ENCODE results near the gene MBP.

Gene MBP

DNA sequence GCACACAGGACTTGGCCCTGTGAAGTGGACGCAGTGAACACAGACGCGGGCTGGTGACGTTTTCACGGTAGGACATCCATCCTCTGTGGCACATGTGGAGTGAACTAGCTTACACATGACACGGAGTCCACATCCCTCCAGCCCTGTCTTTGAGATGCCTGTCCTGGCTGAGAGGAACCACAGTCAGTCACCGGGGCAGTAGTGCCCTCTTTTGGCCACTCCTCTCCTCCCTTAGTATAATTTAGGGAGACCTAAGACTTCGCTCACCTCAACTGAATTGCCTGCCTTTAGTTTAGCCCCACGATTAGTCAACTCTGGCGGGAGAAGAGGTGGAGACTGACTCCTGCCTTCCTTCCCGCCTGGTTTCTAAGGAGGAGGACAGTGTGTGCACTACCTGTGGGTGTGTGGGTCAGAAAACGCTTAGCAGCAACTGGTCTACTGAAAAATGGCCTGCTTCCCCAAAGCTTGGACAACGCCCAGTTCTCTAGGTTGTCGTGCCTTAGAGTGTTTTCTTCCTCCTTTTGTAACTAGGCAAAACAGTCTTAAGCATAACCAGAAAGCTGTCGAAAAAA lies 70.6 kb downstream of the MBP start:
- Histone ChIP-seq H3K27me3 (ENCODE audit: control insufficient read depth, insufficient read depth, low read length) (no peaks in the 10 kb centered on the region), H3K36me3 (ENCODE audit: control insufficient read depth, insufficient read depth, low read length) (no peaks in the 10 kb centered on the region), H3K9ac (ENCODE audit: low read depth, low read length) (no peak overlapping the region), H3K9me3 (ENCODE audit: control insufficient read depth, insufficient read depth, low read length) (no peaks in the 10 kb centered on the region), H3K4me1 (ENCODE audit: control insufficient read depth, insufficient read depth, low read length) (peaks cover 6% of the 10 kb centered on the region), H3K4me3 (ENCODE audit: low read depth, low read length) (no peak overlapping the region)

DNA sequence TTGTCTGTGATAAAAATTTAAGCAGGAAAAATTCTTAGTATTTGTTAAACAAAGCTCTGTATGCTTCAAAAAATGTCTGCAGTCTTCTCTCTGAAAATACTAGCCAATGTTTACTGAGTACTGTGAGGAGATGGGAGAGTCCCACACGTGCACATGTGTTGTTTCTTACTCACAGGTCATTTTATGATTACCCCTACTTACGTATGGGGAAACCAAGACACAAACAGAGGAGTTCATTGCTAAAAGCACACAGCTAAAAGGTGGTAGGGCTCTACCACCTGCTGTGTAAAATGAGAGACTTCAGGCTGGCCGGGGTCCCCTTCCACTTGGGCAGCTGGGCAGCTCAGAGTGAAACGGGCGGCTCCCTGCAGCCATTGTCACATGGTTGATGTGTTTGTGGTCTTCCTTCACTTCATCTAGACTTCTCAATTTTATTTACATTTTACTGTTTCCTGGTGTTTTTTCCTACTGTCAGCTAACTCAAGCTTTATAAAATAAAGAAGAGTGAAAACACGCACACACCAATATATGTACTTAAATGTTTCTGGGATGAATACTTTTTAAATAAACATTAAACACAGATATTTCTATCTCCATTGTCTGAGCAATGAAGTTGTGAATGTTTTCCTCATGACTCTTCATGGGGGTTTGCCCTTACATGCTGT lies 71.2 kb downstream of the MBP start:
- no peaks in the 10 kb centered on the region for H3K9me3 ChIP-seq (ENCODE audit: control insufficient read depth, insufficient read depth, low read length)
- H3K9ac ChIP-seq (ENCODE audit: low read depth, low read length) = no peak overlapping the region
- no peaks in the 10 kb centered on the region for H3K27me3 ChIP-seq (ENCODE audit: control insufficient read depth, insufficient read depth, low read length)
- no peak overlapping the region for H3K4me3 ChIP-seq (ENCODE audit: low read depth, low read length)
- no peaks in the 10 kb centered on the region for H3K36me3 ChIP-seq (ENCODE audit: control insufficient read depth, insufficient read depth, low read length)
- H3K4me1 ChIP-seq (ENCODE audit: control insufficient read depth, insufficient read depth, low read length) = peaks cover 11% of the 10 kb centered on the region

DNA sequence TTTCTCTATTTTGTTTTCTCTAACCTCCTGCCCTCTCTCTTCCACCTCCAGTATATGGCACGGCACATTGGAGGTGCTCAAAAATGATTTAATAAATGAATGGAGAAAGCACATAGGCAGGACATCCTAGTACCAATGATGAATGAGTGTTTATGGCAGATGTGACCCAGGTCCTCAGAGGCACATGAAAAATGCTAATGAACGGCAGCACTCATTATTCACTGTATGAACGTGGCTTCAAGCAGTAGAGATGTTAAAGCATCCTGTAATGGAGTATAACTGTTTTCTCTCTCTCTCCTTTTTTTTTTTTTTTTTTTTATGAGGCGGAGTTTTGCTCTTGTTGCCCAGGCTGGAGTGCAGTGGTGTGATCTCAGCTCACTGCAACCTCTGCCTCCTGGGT lies 72.4 kb downstream of the MBP start:
- no peaks in the 10 kb centered on the region for H3K36me3 ChIP-seq (ENCODE audit: control insufficient read depth, insufficient read depth, low read length)
- no peak overlapping the region for H3K9ac ChIP-seq (ENCODE audit: low read depth, low read length)
- no peak overlapping the region for H3K4me3 ChIP-seq (ENCODE audit: low read depth, low read length)
- peaks cover 12% of the 10 kb centered on the region for H3K4me1 ChIP-seq (ENCODE audit: control insufficient read depth, insufficient read depth, low read length)
- no peaks in the 10 kb centered on the region for H3K27me3 ChIP-seq (ENCODE audit: control insufficient read depth, insufficient read depth, low read length)
- H3K9me3 ChIP-seq (ENCODE audit: control insufficient read depth, insufficient read depth, low read length) = no peaks in the 10 kb centered on the region

DNA sequence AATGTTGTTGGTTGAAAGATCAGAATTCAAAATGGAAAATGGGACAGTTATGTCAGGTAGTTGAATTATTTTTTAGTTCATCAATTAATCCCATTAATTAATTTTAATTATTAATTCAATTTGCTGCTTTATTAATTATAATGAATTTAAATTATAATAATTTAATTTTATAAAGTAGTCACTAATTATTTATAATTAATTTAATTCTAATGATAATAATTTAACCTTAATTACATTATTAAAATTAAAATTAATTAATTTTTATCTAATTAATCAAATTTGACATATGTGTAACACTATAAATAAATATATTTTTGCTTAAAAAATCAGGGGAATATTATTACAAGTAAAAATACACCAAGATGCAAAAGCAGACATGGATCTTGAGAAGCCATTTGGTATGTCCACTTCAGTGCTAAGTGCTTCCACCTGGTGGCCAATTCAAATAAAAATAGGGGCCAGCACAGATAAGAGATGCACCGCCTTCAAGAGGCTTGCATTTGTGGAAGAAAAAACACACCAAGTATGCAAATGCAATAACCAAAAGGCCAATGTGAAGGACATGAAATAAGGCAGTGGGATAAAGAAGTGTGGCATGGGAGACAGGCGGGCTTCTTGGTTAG lies 73.2 kb downstream of the MBP start:
- peaks cover 12% of the 10 kb centered on the region for H3K4me1 ChIP-seq (ENCODE audit: control insufficient read depth, insufficient read depth, low read length)
- no peaks in the 10 kb centered on the region for H3K9me3 ChIP-seq (ENCODE audit: control insufficient read depth, insufficient read depth, low read length)
- no peak overlapping the region for H3K4me3 ChIP-seq (ENCODE audit: low read depth, low read length)
- H3K9ac ChIP-seq (ENCODE audit: low read depth, low read length) = no peak overlapping the region
- H3K27me3 ChIP-seq (ENCODE audit: control insufficient read depth, insufficient read depth, low read length) = no peaks in the 10 kb centered on the region
- no peaks in the 10 kb centered on the region for H3K36me3 ChIP-seq (ENCODE audit: control insufficient read depth, insufficient read depth, low read length)

DNA sequence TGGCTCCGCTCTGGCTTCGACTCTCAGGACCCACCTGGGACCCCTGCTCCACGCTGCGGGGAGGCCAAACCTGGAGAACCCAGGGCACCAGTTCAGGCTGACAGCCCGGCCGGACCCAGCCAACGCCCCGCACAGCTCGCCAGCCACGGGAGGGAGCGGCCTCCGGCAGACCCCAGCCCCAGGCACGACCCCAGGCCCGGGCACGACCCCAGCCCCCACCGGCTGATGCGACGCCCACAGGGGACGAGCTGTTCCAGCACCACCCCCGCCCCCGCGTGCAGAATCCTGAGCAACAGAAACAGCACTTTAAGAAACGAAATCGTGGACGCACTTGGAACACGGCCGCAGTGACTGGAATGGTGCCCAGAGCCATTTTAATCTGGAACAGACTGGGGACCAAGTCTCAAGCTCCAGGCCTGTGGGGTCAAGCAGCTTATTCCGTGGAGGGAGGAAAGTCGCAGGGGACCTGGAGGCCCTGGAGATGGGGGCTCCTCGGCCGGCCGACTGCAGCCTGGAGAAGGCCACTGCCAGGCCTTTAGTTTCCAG lies 74.2 kb downstream of the MBP start:
- Histone ChIP-seq H3K4me1 (ENCODE audit: control insufficient read depth, insufficient read depth, low read length) (peaks cover 12% of the 10 kb centered on the region), H3K9me3 (ENCODE audit: control insufficient read depth, insufficient read depth, low read length) (no peaks in the 10 kb centered on the region), H3K27me3 (ENCODE audit: control insufficient read depth, insufficient read depth, low read length) (no peaks in the 10 kb centered on the region), H3K9ac (ENCODE audit: low read depth, low read length) (no peak overlapping the region), H3K4me3 (ENCODE audit: low read depth, low read length) (no peak overlapping the region), H3K36me3 (ENCODE audit: control insufficient read depth, insufficient read depth, low read length) (no peaks in the 10 kb centered on the region)

DNA sequence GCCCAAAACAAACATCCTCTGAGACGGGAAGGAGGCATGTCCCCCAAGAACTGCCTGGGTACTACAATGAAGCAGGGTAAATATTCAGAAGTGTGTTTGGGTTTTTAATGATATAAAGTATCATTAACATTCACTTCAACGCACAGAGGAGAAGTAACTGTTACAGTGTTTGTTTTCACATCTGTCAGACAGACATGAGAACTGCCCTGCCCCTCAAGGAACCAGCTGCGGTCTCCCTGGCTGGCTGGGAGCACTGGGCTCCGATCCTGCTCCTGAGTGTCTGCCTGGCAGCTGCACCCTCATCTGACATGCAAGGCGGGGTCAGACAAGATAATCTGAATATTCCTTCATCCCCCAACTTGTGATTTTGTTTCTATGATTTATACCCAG lies 75.6 kb downstream of the MBP start:
- Histone ChIP-seq H3K4me3 (ENCODE audit: low read depth, low read length) (no peak overlapping the region), H3K9me3 (ENCODE audit: control insufficient read depth, insufficient read depth, low read length) (no peaks in the 10 kb centered on the region), H3K4me1 (ENCODE audit: control insufficient read depth, insufficient read depth, low read length) (peaks cover 12% of the 10 kb centered on the region), H3K9ac (ENCODE audit: low read depth, low read length) (no peak overlapping the region), H3K27me3 (ENCODE audit: control insufficient read depth, insufficient read depth, low read length) (no peaks in the 10 kb centered on the region), H3K36me3 (ENCODE audit: control insufficient read depth, insufficient read depth, low read length) (no peaks in the 10 kb centered on the region)

DNA sequence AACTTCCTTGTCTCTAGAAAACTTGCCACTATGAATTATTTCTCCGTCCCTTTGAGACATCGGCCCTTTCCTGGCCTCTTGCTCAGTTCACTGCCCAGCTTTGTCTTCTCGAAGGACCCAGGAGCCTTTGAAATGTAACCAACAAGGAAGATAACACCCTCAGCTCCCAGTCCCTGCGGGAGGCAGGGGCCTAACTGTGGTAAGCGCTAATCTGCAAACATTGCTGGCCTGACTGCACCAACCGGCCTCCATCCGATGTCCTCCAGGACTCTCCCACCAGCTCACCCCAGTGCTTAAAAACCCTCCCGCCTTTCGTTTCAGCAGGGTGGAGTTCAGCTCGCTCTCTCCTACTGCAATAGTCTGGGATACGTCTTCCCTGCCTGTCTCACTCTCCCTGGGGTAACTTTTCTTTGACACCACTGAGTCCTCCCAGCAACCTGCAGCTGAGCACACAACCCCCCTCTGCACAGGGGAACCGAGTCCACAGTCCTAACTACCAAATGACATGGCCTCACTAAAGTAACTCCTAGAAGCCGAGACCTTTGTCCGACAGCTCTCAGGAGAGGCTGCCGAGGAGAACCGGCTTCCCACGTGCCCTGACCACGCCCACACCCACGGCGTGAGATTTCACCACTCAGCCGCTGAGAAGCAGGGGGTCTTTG lies 76.1 kb downstream of the MBP start:
- no peaks in the 10 kb centered on the region for H3K36me3 ChIP-seq (ENCODE audit: control insufficient read depth, insufficient read depth, low read length)
- no peak overlapping the region for H3K4me3 ChIP-seq (ENCODE audit: low read depth, low read length)
- no peak overlapping the region for H3K9ac ChIP-seq (ENCODE audit: low read depth, low read length)
- H3K27me3 ChIP-seq (ENCODE audit: control insufficient read depth, insufficient read depth, low read length) = no peaks in the 10 kb centered on the region
- peaks cover 12% of the 10 kb centered on the region for H3K4me1 ChIP-seq (ENCODE audit: control insufficient read depth, insufficient read depth, low read length)
- no peaks in the 10 kb centered on the region for H3K9me3 ChIP-seq (ENCODE audit: control insufficient read depth, insufficient read depth, low read length)

DNA sequence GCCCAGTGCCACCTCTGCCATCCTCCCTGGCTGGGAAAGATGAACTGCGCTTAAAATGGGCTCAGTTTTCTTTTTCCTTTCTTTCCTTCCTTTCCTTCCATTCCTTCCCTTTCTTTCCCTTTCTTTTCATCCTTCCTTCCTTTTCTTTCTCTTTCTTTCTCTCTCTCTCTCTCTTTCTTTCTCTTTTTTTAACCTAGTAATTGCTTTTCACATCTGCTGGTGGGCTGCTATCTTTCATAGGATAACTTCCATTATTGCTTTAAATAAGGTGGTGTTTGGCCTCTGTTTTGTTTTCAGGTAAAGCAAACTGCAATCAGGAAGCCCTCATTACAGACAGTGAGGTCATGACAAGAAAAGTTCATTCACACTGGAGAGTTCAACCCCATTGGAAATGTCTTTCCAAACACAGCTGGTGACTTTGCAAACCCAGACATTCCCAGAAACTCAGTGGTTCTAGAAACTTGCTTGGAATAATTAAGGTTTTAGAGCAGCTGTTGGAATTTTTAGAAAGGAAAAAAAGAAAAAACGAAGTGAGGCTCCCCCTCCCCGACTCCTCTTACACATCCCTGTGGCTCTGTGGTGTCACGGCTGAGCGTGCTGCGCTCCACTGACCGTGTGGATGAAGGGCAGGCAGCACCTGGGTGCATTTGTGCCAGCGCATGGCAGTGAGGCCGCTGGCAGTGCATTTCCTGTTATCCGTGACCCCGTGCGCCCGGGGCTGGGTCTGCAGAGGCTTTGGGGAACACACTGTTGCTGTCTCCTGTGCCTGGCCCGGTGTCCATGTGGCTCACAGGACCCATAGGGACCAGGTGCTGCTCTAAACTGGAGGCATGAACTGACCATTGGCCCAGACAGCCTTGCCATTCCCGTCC lies 76.9 kb downstream of the MBP start:
- Histone ChIP-seq H3K36me3 (ENCODE audit: control insufficient read depth, insufficient read depth, low read length) (no peaks in the 10 kb centered on the region), H3K27me3 (ENCODE audit: control insufficient read depth, insufficient read depth, low read length) (no peaks in the 10 kb centered on the region), H3K9ac (ENCODE audit: low read depth, low read length) (no peak overlapping the region), H3K4me3 (ENCODE audit: low read depth, low read length) (no peak overlapping the region), H3K9me3 (ENCODE audit: control insufficient read depth, insufficient read depth, low read length) (no peaks in the 10 kb centered on the region), H3K4me1 (ENCODE audit: control insufficient read depth, insufficient read depth, low read length) (peaks cover 12% of the 10 kb centered on the region)

DNA sequence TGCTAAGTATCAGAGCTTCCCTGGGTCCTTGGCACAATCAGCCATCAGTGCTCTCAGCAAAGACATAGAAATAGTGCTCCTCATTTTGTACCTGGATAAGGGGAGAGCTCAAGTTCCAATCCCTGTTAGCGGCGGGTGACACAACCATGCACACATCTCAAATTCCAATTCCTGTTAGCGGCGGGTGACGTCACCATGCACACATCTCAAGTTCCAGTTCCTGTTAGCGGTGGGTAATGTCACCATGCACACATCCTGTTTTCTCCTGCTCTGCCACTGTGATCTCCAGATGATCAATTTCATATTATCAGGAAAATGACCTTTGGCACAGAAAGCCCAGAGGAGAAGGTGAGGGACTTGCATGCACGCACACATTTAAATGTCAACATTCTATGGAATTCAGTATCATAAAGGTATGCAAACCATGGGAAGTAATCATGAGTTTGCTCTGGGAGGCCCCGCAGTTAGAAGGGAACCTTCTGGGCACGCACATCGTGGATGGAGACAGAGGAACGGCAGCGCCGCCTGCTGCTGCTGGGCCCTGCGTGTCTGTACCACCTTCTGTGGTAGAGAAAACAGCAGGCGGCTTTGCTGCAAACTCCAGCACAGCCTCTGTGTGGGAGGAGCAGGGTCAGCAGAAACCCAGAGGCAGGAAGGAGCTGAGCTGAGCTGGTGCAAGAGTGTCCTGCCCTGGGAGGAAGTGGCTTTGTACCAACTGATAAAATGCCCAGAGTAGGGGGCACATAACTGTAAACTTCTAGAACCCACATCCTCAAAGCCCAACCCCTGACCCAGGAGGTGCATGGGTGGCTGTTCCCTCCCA lies 77.8 kb downstream of the MBP start:
- Histone ChIP-seq H3K4me1 (ENCODE audit: control insufficient read depth, insufficient read depth, low read length) (peaks cover 12% of the 10 kb centered on the region), H3K4me3 (ENCODE audit: low read depth, low read length) (no peak overlapping the region), H3K9ac (ENCODE audit: low read depth, low read length) (no peak overlapping the region)

DNA sequence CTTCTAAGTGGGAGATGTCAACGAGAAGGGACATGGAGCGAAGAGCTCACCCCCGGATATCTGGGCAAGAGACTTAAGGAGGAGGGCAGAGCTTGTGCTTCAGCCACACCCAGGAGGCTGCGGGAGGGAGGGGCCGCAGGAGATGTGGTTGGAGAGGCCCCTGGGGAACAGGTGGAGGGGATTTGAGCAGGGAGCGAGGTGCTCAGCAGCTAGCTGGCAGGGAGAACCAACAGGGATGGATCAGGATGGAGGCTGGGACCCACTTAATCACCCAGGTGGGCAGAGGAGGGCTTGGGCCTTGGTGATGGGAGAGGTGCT lies 78.3 kb downstream of the MBP start:
- Histone ChIP-seq H3K9me3 (ENCODE audit: control insufficient read depth, insufficient read depth, low read length) (no peaks in the 10 kb centered on the region), H3K27me3 (ENCODE audit: control insufficient read depth, insufficient read depth, low read length) (no peaks in the 10 kb centered on the region), H3K9ac (ENCODE audit: low read depth, low read length) (no peak overlapping the region), H3K36me3 (ENCODE audit: control insufficient read depth, insufficient read depth, low read length) (no peaks in the 10 kb centered on the region), H3K4me1 (ENCODE audit: control insufficient read depth, insufficient read depth, low read length) (peaks cover 12% of the 10 kb centered on the region), H3K4me3 (ENCODE audit: low read depth, low read length) (no peak overlapping the region)

More for the DNA sequence above, 77.8 kb downstream of the MBP start:
- no peaks in the 10 kb centered on the region for H3K27me3 ChIP-seq (ENCODE audit: control insufficient read depth, insufficient read depth, low read length)
- no peaks in the 10 kb centered on the region for H3K9me3 ChIP-seq (ENCODE audit: control insufficient read depth, insufficient read depth, low read length)
- no peaks in the 10 kb centered on the region for H3K36me3 ChIP-seq (ENCODE audit: control insufficient read depth, insufficient read depth, low read length)
